Upper lobe of left lung (tissue), 4 donors: ENCODE measurements around the gene RBM28.

Experiments used
- POLR2AphosphoS5 ChIP-seq, 2 donors: sonication (generic); formaldehyde crosslinking; IDR thresholded peaks; one replicate each; pipeline ENCODE4 v1.5.1; 2017; ENCODE audit warnings: antibody characterized with exemption in 2 of 2
- TF ChIP-seq, protein P1 (sequence below), 6 experiments: fragments of 450-650 bp in 4 of 6; fragments of 200-600 bp in 2 of 6; sonication (generic) in 2 of 6; IDR thresholded peaks; one replicate each; pipeline ENCODE4 v1.5.1; 2016 to 2019; ENCODE audit warnings: antibody characterized with exemption in 6 of 6

DNA sequence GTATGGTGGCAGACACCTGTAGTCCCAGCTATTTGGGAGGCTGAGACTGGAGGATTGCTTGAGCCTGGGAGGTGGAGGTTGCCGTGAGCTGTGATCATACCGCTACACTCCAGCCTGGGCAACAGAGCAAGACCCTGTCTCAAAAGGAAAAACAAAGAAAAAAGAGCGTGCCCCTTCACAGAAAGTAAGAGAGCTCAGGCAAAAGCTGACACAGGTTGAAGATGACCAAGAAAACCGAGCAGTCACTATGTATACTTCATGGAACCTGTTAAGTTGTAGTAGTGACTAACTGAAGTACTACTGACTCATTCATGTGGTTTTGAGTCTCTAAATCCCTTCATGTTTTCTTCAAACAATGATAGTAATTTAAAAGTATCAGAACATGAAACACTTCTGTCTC is 19.0 kb upstream of the RBM28 start:
- TF ChIP-seq, protein P1, sequence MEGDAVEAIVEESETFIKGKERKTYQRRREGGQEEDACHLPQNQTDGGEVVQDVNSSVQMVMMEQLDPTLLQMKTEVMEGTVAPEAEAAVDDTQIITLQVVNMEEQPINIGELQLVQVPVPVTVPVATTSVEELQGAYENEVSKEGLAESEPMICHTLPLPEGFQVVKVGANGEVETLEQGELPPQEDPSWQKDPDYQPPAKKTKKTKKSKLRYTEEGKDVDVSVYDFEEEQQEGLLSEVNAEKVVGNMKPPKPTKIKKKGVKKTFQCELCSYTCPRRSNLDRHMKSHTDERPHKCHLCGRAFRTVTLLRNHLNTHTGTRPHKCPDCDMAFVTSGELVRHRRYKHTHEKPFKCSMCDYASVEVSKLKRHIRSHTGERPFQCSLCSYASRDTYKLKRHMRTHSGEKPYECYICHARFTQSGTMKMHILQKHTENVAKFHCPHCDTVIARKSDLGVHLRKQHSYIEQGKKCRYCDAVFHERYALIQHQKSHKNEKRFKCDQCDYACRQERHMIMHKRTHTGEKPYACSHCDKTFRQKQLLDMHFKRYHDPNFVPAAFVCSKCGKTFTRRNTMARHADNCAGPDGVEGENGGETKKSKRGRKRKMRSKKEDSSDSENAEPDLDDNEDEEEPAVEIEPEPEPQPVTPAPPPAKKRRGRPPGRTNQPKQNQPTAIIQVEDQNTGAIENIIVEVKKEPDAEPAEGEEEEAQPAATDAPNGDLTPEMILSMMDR (IDR thresholded peaks at IDR 0.05), result no peak
- no peak for TF ChIP-seq POLR2AphosphoS5 (IDR thresholded peaks at IDR 0.05)
